NCI-H1930 (cell line): ENCODE data around the gene DOK3.
A peak's percentile ranks its signal among the peaks of the same experiment; 100 is the strongest.

Source experiments
- DNase-seq, 2 experiments: peaks; one replicate each; lab custom pipeline; 2025; lab: John Stamatoyannopoulos, UW

Gene DOK3, protein sequence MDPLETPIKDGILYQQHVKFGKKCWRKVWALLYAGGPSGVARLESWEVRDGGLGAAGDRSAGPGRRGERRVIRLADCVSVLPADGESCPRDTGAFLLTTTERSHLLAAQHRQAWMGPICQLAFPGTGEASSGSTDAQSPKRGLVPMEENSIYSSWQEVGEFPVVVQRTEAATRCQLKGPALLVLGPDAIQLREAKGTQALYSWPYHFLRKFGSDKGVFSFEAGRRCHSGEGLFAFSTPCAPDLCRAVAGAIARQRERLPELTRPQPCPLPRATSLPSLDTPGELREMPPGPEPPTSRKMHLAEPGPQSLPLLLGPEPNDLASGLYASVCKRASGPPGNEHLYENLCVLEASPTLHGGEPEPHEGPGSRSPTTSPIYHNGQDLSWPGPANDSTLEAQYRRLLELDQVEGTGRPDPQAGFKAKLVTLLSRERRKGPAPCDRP

DNA sequence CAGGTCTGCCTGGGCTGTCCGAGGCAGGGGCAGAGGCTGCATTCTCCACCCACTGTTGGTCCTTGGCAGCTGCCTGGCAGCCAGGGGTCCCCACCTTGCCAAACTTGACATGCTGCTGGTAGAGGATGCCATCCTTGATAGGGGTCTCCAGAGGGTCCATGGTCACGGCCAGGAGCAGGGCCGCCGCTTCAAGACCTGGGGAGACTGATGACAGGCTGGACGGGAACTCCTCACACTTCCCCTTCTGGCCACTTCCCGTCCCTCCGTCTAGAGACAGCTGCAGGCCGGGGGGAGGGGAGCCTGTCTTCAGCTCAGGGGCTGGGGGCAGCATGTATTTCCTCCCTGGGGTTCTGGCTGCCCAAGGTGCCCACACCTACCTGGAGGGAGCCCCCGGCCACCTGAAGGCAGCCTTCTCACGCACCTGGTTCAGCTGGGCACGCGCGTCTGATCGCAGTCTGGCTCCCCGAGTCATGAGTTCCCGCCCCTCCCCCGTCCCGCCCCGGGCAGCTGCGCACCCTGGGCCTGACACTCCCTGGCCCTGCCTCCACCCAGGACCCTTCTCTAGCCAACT is at the start of gene DOK3:
Gene DOK3, minus strand, starts transcription at position 446 of the 571 bp plus-strand sequence. Its CDS starts 286 bp downstream, at position 160.
- DNase-seq: no peak

DNA sequence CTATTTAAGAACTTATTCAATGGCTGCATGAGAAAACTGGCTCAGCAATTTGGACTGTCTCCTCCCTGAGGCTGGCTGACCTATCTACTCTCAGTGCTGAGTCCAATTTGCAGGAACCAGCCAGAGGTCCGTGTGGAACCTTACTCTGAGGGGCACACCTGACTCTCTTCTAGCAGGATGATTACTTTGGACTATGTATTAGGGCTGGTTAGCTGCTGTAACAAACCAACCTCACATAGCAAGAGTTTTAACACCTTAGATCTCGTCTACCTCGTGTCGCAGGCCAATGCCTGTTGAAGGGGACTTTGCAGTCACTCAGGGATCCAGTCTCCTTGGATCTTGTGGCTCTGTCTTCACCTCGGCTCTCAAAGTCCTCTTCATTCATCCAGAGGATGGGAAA is 48.2 kb upstream of the DOK3 start:
- DNase-seq: no peak

DNA sequence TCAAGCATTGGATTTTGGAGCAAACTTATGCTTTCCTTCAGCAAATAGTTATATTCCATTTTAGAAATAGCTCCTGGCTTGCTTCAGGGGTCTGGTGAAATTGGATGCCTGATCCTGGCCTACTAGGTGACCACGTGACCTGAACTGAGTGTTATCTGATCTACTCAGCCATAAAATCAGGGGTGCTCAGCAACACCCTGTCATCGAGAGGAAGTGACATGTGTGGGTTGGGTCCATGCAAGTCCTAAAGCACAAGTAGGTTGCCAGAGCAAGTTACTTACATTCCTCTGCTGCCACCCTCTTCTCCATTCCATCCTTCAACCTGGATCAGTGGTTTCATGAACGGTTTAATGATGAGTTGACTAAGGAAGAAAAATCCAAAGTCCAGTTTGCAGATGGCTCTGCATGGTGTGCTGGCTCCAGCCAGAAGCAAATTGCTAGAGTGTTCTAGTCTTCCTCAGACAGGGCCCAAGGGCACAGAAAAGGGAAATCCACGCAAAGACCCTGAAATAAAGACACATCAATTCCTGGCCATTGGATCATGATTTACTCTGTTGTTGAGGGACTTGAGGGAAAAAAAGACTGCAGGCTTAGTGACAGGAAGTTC is 47.5 kb upstream of the DOK3 start:
- no peak for DNase-seq

DNA sequence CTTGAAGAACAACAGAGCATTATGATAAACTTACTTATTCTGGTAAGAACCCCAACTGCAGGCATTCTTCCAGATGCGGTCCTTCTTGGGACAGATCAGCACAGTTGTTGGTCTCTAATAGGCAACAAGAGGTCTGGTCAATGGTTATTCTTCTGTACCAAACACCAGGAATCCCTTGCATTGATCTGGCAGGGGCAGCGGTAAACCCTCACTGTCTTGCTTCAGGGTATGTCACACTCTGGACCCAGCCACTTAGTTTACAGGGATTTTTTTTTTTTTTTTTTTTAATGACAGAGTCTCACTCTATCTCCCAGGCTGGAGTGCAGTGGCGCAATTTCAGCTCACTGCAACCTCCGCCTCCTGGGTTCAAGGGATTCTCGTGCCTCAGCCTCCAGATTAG is 46.0 kb upstream of the DOK3 start:
- DNase-seq: no peak

DNA sequence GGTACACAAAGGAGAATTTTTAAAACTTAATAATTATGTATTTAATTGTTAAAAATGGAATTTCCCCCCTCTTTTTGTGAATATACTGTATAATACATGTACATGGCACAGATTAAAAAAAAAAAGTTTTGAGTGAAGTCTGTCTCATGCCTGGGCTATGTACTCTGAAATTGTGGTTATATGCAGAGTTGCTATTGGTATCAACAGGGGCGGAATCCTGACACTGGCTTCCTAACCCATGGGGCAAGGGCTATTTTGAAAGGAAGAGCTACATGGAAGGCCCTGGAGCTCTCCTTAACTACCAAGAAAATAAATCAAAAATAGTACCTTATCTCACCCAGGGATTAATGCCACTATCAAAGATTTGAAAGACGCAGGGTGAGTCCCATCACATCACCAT is 45.6 kb upstream of the DOK3 start:
- no peak for DNase-seq

DNA sequence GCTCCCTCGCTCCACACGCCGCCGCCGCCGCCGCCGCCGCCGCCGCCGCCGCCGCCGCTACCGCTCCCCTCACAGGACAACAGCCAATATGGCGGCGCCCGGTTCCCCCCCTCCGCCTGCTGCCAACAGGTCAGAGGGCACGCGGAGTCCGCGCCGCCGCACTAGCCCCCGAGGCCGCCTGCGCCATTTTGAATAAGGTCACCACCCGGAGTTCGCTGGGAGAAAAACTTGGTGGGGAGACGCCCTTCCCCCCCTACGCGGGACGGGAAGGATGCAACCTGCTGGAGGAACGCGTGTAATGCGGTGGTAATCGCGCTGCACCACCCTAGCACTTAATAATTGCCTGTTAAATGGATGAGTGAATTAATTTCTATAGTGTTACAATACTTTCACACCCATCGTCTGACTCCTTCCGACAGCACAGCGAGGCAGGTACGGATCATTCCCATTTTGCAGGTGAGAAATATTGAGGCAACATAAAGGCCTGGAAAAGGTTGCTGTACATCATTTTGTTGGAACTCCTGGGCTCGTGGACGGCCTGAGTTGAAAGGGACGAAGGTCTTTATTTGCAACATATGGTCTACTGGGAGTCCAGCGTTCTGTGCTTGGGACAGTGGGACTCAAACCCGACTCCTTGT is 45.0 kb upstream of the DOK3 start, which contains the start of gene FAM193B:
Gene FAM193B, minus strand, starts transcription at position 90 of the 638 bp plus-strand sequence. CDS start 105 bp downstream, outside the sequence.
- peak; percentile 73 to 84 for DNase-seq

DNA sequence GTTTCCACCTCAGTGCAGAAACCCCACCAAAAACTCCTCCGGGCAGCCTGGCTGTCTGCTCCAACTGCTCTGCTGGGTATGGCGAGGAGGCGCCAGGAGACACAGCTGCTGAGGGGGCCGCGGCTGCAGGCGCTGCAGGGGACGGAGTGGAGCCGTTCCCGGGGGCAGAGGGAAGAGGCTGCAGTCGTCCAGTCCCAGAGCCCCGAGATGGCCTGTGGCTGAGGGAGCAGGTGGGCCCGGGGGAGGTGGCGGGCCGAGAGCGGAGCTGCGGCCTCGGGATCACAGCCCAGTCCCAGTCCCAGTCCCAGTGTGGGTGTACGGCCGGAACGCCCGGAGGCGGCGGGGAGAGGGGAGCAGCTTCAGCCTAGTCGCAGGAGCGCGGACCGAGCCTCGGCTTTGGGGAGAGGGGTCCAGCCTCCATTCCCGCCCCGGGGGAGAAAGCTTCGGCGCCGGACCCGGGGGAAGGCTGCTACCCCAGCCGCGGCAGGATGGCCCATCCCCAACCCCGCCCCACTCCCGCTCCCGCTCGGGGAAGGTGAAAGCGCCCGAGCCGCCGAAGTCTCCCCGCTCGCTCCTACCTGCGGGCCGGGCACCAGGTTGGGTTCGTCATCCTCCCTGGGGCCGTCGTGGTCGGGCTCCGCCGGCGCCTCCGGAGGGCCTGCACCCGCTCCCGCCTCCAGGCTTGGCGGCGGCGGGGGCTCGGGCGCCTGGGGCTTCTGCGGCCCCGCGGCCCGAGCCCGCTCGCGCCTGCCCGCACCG is 44.2 kb upstream of the DOK3 start:
- DNase-seq: no peak

DNA sequence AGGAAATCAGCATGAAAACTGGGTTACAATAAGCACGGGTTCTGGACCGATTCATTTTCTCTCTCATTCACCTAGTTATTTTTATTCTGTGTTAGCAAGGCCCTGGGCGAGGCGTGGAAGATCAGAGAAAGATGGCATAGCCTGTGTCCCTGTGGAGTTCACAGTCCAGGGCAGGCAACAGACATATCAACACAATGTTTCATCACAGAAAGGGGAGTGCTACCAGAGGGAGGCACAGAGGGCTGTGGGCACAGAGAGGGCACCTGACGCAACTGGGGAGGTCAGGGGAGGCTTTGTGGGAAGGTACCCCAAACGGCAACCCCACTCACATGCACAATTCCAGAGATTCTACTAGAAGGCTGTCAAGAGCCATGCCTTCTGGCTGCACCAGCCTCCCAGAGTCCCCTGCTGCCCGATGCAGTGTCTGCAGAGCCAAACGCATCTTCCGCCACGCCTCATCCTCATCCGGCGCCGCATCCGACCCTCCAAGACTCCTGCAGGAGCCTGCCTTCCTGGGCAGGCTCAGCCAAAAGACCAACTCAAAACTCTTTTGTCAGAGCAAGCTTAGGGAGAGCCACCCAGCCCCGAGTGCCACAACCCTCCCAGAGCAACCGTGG is 43.3 kb upstream of the DOK3 start:
- DNase-seq: no peak

DNA sequence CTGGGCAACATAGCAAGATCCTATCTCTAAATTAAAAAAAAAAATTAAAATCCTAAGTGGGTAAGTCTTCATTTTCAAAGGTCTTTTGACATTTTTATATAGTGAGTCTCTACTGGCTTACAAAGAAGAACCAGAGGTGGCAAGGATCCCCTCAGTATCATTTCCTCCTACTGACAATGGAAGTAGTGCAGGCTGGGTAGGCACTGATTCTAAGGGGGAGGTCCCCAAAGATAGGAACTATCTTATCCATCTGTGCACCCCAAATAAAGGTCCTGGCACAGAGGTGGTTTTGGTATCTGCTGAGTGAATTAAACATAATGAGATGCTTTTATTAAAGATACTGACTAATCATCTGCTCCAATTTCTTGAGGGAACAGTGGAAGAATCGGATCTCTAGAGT is 40.5 kb upstream of the DOK3 start:
- DNase-seq: no peak

DNA sequence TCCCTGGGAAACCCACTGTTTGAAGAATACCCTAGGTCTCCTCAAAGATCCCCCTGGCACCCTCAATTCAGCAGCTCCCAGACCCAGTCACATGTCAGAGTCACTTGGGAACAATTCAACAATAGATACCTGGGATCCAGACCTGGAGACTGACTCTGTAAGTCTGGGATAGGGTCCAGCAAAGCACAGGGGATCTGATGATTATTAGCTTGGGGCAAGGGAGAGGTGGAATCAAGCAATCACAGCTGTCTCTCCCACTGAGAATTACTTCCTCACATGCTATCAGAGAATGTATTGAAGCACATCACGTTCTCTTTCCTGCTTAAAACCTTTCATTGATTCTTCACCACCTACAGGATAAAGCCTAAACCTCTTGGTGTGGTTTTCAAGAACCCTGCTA is 38.9 kb upstream of the DOK3 start:
- DNase-seq: no peak

DNA sequence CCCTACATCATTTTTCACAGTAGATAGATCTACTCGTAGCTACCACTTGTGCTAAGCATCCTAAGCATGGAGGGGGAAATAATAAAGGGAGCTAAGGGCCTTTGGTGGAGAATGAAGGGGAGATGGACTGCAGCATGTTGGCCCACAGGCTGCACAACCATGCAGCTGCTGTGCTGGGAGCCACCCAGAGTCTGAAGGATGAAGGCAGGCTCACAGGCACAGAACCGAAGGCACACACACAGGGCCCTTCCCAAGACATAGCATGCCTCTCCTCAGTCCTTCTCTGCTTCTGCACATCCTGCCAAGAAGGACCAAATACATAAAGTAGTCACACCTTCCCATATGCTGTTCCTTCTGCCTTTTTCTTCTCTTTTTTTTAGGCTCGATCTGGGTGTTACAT is 38.1 kb upstream of the DOK3 start:
- DNase-seq: no peak

DNA sequence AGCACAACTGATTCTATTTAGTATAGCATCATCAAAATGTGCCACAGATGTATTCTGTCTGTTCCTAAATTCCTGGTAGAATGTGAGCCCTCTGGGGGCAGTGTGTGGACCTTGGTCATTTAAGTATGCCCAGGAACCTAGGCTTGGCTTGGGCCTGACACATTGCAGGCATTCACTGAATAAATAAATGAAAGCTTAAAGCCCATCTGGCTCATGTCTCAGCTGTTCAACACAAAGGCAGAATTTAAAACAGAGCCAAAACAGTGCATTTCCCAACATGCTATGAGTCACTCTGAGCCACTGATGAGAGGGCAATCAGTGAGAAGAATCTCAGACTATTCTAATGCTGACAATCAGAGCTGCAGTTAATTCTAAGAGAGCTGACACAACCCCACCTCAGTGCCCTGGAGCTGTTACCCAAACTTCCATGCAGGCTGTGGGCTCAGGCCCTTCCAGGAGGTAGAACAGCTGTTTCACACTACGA is 36.7 kb upstream of the DOK3 start:
- DNase-seq: no peak

DNA sequence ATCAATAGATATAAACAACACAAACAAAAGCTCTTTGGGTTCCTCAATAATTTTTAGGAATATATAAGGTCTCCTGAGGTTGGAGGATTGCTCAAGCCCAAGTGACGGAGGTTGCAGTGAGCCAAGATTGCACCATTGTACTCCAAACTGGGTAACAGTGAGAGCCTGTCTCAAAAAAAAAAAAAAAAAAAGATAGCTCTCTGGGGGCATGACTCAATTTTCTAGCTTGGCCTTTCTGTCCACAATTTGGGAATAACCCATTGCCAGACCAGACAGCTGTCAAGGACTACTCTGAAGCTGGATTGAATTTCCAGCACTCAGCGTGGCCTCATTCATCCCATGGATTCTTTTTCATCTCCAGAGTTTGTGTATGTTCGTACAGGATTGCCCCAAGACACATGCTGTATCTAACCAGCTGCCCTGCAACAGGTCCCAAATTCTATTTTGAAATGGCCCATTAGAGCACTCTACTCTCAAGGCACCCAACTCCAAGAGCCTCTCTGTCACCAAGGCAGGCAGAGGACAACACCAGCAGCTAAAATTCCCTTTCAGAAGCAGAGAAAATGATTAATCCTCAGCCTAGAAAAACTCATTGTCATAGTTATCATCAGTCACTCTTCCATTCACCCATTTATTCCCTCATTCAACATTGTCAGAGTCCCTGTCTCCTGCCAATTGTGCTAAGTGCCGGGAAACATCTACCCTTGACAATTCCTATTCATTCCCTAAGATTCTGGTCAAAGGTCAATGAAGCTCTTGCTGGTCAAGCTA is 36.0 kb upstream of the DOK3 start:
- no peak for DNase-seq

DNA sequence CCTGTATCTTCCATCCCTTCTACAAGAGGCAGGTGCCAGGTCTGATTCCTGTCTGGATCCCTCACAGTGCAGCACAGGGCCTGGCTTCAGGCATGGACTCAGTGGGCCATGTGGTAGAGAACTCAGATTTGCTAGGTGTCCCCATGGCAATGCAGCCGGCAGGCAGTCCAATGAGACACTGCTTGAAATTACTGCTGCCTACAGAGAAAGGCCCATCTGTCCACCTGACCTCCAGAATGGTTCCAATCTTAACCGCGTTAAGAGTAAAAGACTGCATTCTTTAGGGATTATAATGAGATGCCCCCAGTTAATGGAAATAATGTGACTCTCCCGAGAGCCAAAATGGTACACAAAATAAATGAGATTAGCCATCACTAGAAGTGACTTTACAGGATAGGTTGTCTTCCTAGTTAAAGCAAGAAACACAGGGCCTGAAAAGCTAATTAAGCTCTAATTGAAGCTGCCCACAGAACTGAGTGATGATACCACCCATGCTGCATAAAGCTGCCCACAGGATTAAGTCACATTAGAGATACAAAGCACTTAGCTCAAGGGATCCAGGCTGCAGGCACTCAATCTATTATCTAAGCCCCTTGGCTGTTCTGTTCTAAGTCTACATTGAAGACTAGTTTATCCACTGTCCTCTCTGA is 33.3 kb upstream of the DOK3 start:
- no peak for DNase-seq

DNA sequence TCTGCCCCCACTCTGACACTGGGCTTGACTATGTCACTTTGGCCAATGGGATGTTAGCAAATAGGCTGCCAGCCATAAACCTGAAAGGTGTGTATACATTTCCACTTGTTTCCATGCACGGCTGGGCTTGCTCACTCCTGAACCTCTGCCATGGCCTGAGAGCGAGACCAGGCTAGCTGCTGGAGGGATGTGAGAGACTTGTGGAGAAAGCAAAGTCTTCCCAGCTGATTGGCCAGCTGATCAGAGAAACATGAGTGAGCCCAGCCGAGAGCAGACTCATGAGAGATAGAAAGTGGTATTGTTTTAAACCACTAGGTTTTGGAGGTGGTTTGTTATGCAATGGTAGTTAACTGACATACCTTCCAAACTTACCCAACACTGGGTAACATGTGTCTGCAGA is 30.8 kb upstream of the DOK3 start:
- no peak for DNase-seq

DNA sequence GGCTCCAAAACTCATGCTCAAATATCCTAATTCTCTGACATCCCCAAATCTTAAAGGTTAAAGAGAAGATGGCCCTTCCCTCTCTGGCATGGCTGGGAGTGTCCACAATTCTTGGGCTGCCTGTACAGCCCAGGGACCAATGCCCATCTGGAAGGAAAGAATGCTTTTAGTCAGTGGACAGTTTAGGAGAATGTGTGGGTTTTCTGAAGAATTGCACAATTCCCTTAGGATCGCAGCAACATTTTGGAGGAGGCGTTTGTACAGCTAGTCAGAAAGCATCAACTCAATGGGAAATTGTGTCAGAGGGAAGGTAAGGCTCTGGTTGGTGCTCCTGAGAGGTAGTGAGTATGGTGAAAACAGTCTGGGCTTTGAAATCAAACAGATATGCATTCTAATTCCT is 29.8 kb upstream of the DOK3 start:
- DNase-seq: no peak

DNA sequence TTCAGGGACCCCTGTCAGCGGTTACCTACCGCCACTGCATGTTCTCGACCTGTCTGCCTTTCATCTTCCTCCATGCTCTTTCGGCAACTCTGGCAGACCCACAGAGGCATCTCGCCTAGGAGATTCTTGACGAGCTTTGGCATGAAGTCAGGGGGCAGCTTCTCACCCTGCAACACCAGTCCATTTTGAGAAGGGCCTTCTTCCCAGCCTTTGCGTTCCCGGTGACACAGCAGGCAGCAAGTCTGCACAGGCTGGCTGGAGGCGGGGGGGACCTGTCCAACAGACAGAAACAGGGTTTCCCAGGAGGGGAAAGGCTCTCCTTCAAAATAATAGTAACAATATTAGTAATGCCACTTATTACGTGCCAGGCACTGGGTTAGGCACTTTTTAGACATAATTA is 29.2 kb upstream of the DOK3 start:
- no peak for DNase-seq

DNA sequence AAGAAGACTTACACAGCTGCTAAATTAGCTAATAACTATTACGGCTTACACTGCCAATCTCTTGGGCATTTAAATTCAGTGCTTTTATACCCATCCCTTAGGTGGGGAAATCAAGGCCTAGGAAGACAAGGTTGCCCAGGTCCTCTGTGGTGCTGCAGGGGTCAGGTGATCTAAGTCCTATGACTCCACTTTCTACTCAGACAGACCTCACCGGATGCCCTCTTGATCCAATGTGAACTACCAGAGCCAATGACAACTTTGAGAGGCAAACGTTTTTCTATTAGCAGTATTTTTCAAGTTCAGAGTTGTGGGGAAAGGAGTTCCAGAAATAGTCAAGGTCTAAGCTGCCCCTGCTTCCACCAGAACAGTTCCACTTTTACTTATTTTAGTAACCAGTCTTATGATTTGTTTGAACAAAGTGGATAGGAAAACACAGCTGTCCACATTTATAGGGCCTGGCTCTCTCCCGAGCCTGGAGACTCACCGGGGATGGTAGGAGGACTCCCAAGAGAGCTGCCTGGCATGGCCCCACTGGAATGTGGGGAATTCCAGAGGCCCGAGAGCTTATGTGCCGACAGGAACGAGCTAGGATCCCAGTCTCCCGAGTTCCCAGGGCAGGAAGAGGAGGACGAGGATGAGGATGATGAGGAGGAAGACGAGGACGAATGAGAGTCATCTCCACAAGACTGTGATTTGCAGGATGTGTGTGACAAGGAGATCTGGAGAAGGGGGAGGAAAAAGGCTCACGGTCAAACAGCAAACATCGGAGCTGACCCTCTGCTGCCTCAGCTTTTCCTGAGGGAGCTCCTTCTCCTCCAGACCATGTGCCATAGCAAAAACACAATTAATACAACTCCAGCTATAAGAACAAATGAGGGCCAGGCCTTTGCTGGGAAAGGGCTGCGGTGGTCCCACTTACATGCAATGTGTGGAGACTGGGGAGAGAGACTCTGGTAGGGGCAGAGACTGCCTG is 28.0 kb upstream of the DOK3 start:
- DNase-seq: no peak

DNA sequence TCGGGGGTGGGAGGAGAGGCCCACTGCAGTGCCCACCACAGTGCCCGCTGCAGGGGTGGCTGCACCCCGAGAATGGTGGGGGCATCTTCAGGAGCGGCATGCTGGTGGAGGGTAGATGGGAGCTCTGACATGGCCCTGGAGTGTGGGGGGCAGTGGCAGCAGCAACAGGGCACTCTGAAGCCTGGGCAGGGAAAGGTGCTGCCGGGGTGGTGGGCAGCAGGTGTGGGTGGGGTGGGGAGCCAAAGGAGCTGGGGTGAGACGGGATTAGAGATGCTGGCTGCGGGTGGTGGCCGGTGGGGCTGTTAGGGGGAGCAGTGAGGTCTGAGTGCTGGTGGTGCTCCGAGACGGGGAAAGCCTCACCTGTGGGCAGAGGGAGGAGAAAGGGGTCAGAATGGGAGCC is 26.8 kb upstream of the DOK3 start:
- no peak for DNase-seq
